Immature natural killer cell (primary cell): ENCODE data around the gene CASK. TPM values are rescaled to one million over a fixed set of nuclear protein-coding genes. Genes with fewer than 3 reads are reported as not detected.
A peak's percentile ranks its signal among the peaks of the same experiment; 100 is the strongest.

Experiments
- DNase-seq, 3 donors: peaks; one replicate each; pipeline ENCODE4 v3.0.0; 2022; ENCODE audit warnings: mixed read lengths in 1 of 3
- H3K27ac Mint-ChIP-seq, 6 donors: one replicate each; pipeline ENCODE4 v1.8.0; 2020; ENCODE audit warnings: mixed read lengths in 6 of 6, mild to moderate bottlenecking in 5 of 6, inconsistent platforms in 4 of 6, moderate library complexity in 3 of 6
- H3K27me3 Mint-ChIP-seq, 3 donors: one replicate each; pipeline ENCODE4 v1.8.0; 2020 to 2021; ENCODE audit warnings: low read depth in 3 of 3, mild to moderate bottlenecking in 3 of 3, mixed read lengths in 3 of 3, moderate library complexity in 3 of 3, inconsistent platforms in 1 of 3
- H3K36me3 Mint-ChIP-seq, 3 donors: one replicate each; pipeline ENCODE4 v1.8.0; 2020; ENCODE audit warnings: mixed read lengths in 3 of 3, inconsistent platforms in 2 of 3, mild to moderate bottlenecking in 2 of 3
- H3K4me1 Mint-ChIP-seq, 2 donors: one replicate each; pipeline ENCODE4 v1.8.0; 2020; ENCODE audit warnings: inconsistent platforms in 2 of 2, mild to moderate bottlenecking in 2 of 2, mixed read lengths in 2 of 2, moderate library complexity in 1 of 2
- H3K4me3 Mint-ChIP-seq, 5 donors: one replicate each; pipeline ENCODE4 v1.8.0; 2020; ENCODE audit warnings: mild to moderate bottlenecking in 5 of 5, mixed read lengths in 5 of 5, inconsistent platforms in 3 of 5, moderate library complexity in 3 of 5
- H3K9me3 Mint-ChIP-seq, 6 donors: one replicate each; pipeline ENCODE4 v1.8.0; 2020; ENCODE audit warnings: mild to moderate bottlenecking in 6 of 6, mixed read lengths in 6 of 6, inconsistent platforms in 4 of 6, moderate library complexity in 3 of 6
- polyA plus RNA-seq, 3 donors: library from polyadenylated mRNA; unstranded; fragments of 300-500 nt; fragmentation: Illumina TruSeq; gene quantifications; one replicate each; pipeline ENCODE4 v1.2.3, GENCODE V29; 2021

The CASK gene
- polyA plus RNA-seq, 3 donors from 2014 or later, result 3.0 to 7.0 (median 3.2) TPM

DNA sequence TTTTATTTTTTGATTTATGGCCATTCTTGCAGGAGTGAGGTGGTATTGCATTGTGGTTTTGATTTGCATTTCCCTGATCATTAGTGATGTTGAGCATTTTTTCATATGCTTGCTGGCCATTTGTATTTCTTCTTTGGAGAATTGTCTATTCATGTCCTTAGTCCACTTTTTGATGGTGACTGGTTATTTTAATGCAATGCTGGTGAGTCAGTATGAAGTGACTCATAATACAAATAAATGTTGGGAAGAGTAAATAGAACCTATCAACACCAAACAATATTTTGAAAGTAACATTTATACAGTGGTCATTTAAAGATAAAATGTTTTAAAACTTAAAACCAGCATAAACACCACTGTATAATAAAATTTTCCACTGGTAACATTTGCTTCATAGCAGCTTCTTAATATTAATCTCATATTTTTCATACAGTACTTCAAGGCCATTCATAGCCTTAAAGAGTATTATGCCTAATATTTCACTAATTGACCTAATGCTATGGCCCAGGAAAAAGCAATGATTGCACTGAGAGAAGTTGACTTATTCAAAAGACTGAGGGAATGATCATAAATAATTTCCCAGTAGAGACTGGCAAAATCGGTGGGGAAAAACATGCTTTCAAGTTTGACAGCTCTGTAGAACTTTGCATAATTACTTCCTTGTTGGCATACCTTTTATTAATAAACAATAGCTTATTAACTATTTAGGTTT, 33.9 kb downstream of the CASK start:
- no peak for DNase-seq
- Mint-ChIP-seq H3K4me3 (no peak overlapping the region), H3K27me3 (peaks cover 0 to 5% (median 2%) of the 10 kb centered on the region in 3 donors), H3K27ac (no peak overlapping the region), H3K36me3 (peaks cover 0 to 5% (median 0%) of the 10 kb centered on the region in 3 donors), H3K4me1 (peaks cover 0 to 7% of the 10 kb centered on the region in 2 donors), H3K9me3 (peaks cover 0 to 9% (median 0%) of the 10 kb centered on the region in 6 donors)

DNA sequence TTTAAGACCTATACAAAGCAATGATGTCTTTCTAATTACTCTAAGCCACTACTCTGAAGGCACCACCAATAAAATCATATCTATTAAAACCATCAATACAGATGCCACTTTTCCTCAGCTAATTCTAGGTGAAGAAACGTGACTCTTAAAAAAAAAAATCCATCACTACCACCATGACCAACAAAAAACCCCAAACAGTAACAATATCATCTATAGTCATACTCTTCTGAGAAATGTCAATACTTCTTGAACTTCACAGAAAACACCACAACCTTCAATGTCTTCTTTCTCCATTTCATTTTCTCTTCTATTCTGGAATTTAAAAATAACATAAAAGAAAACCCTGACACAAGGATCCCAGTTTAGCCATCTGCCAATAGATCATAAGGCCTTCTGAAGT, 35.7 kb downstream of the CASK start:
- DNase-seq, result no peak
- peaks cover 0 to 5% (median 2%) of the 10 kb centered on the region in 3 donors for H3K27me3 Mint-ChIP-seq
- peaks cover 6 to 17% of the 10 kb centered on the region in 2 donors for H3K4me1 Mint-ChIP-seq
- no peak overlapping the region for H3K4me3 Mint-ChIP-seq
- no peak overlapping the region for H3K27ac Mint-ChIP-seq
- H3K36me3 Mint-ChIP-seq, result no peaks in the 10 kb centered on the region
- no peaks in the 10 kb centered on the region for H3K9me3 Mint-ChIP-seq

DNA sequence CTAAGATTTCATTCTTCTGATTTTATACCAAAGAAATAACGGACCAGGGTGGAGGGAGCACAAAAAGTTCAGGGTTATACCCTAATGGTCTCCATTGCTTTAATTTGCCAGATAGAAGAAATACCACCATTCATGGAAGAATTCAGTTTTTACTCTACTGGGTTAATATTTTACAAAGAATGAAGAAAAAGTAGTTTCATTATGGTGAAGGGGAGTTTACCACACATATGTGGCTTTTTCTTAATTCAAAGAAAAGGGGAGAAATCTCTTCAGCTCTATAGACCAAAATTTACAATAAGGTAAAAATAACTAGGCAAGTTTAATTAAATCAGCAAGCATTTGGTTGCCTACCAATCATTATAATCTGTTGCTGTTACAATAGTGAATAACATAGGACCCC, 37.6 kb downstream of the CASK start:
- Mint-ChIP-seq H3K27me3 (peaks cover 0 to 5% (median 2%) of the 10 kb centered on the region in 3 donors), H3K27ac (no peak overlapping the region), H3K4me1 (peaks cover 6 to 17% of the 10 kb centered on the region in 2 donors), H3K36me3 (no peaks in the 10 kb centered on the region), H3K9me3 (no peaks in the 10 kb centered on the region), H3K4me3 (no peak overlapping the region)
- no peak for DNase-seq

DNA sequence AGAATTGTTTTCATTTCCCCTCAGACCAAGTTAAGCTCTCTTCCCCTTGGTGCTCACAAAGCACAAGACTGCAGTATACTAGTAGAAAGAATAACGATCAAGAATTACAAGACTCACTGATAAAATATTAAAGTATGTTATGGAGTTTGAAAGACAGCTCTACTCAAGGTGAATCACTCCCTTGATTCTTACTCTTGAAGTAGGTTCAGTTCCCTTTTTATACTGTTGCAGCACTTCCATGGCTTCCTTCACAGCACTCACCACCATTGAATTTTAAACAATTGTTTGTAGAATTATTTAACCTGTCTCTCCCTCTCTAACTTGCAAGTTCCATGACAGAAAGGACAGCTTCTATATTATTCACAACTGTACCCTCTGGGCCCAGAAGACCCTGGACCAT, 42.2 kb downstream of the CASK start:
- no peak for DNase-seq
- peaks cover 8 to 25% of the 10 kb centered on the region in 2 donors for H3K4me1 Mint-ChIP-seq
- no peak overlapping the region for H3K27ac Mint-ChIP-seq
- H3K4me3 Mint-ChIP-seq, result no peak overlapping the region
- H3K27me3 Mint-ChIP-seq, result peaks cover 0 to 2% (median 0%) of the 10 kb centered on the region in 3 donors
- H3K36me3 Mint-ChIP-seq, result no peaks in the 10 kb centered on the region
- no peaks in the 10 kb centered on the region for H3K9me3 Mint-ChIP-seq

DNA sequence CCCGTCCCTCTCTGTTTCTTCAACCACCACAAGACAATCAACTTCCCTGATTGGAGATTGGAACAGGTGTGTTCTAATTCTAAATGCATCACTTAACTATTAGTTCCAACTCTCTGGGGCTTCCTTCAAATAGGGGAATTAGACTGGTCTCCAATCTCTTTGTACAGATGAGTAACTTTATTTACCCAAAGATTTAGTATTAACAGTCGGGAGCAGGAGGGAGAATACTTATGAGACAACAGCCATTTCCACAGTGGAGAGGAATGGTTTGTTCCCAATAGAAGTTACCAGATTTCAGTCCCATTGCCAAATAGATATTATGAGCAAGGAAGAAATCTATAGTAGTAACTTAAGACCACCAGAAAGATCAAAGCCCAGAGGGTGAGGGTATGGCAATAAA, 46.2 kb downstream of the CASK start:
- H3K27me3 Mint-ChIP-seq, result peaks cover 0 to 2% (median 0%) of the 10 kb centered on the region in 3 donors
- no peaks in the 10 kb centered on the region for H3K36me3 Mint-ChIP-seq
- H3K27ac Mint-ChIP-seq, result no peak overlapping the region
- H3K4me3 Mint-ChIP-seq, result no peak overlapping the region
- no peaks in the 10 kb centered on the region for H3K9me3 Mint-ChIP-seq
- DNase-seq, result no peak
- peaks cover 5 to 8% of the 10 kb centered on the region in 2 donors for H3K4me1 Mint-ChIP-seq

DNA sequence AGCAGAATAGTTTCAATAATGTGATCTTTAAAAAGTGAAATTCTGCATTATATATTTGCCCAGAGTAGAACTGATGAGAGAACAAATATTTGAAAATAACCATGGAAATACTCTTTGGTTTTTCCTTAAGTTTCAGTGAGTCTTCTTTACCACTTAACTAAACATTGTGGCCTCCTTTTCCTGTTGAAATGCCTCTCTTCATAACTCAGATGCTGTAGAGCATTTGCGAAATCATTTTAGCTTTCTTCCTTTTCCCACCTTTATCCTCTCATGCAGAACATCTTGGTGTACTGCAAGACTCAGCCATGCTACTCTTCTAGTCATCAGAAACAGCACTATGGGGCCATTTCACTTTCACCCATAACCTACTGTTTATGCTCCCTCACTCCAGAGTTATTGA, 48.2 kb downstream of the CASK start:
- DNase-seq, result no peak
- Mint-ChIP-seq H3K27ac (peak overlapping the region in 1 of 6 donors; percentile 23), H3K9me3 (no peaks in the 10 kb centered on the region), H3K36me3 (no peaks in the 10 kb centered on the region), H3K4me3 (no peak overlapping the region), H3K27me3 (peaks cover 0 to 2% (median 0%) of the 10 kb centered on the region in 3 donors), H3K4me1 (peaks cover 14 to 20% of the 10 kb centered on the region in 2 donors)

DNA sequence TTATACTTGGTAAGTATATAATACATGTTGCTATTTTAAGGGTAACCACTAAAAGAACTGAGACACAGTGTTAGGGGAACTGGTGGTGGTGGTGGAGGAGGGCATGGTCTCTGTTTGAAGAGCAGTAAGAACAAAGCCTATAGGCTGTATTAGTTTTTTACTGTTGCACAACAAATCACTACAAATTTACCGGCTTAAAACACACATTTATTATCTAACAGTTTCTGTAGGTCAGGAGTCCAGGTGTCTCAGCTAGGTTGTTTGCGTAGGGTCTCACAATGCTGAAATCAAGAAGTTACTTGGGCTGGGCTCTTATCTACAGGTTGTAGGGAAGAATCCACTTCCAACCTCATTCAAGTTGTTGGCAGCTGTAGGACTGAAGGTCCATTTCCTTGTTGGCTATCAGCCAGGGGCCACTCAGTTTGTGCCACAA, 52.6 kb downstream of the CASK start:
- H3K4me1 Mint-ChIP-seq, result peaks cover 17 to 29% of the 10 kb centered on the region in 2 donors
- DNase-seq, result no peak
- peaks cover 0 to 4% (median 0%) of the 10 kb centered on the region in 3 donors for H3K36me3 Mint-ChIP-seq
- no peak overlapping the region for H3K27ac Mint-ChIP-seq
- H3K4me3 Mint-ChIP-seq, result no peak overlapping the region
- H3K9me3 Mint-ChIP-seq, result no peaks in the 10 kb centered on the region
- peaks cover 0 to 2% (median 0%) of the 10 kb centered on the region in 3 donors for H3K27me3 Mint-ChIP-seq

DNA sequence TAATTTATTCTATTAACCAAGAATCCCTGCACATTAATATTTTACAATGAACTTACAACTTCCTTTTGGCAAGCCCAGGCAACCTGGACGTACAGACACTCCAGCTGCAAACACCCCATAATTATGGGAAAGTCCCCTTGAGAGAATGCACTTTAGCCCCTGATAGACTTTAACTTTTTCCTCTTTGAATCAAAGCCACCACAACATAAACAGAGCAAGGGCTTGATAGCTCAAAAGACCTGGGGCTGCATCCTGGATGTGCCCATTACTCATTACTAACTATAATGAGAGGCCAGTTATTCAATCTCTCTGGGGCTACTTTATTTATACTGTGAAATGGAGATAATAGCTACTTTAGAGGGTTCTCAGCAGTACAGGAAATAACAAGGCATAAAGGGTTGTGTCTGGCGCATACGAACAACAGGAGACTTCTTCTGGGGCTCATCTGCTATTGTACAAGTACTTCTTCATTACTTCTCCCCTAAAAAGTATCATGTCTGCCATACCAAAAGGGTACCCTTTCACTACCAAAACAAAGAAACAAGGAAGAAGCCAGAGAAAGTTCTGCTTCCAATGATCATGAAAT, 54.9 kb downstream of the CASK start:
- no peak overlapping the region for H3K4me3 Mint-ChIP-seq
- no peak for DNase-seq
- peaks cover 0 to 2% (median 0%) of the 10 kb centered on the region in 3 donors for H3K27me3 Mint-ChIP-seq
- no peaks in the 10 kb centered on the region for H3K9me3 Mint-ChIP-seq
- H3K36me3 Mint-ChIP-seq, result peaks cover 0 to 4% (median 0%) of the 10 kb centered on the region in 3 donors
- peak overlapping the region in 1 of 6 donors; percentile 47 for H3K27ac Mint-ChIP-seq
- H3K4me1 Mint-ChIP-seq, result peaks cover 16 to 38% of the 10 kb centered on the region in 2 donors

DNA sequence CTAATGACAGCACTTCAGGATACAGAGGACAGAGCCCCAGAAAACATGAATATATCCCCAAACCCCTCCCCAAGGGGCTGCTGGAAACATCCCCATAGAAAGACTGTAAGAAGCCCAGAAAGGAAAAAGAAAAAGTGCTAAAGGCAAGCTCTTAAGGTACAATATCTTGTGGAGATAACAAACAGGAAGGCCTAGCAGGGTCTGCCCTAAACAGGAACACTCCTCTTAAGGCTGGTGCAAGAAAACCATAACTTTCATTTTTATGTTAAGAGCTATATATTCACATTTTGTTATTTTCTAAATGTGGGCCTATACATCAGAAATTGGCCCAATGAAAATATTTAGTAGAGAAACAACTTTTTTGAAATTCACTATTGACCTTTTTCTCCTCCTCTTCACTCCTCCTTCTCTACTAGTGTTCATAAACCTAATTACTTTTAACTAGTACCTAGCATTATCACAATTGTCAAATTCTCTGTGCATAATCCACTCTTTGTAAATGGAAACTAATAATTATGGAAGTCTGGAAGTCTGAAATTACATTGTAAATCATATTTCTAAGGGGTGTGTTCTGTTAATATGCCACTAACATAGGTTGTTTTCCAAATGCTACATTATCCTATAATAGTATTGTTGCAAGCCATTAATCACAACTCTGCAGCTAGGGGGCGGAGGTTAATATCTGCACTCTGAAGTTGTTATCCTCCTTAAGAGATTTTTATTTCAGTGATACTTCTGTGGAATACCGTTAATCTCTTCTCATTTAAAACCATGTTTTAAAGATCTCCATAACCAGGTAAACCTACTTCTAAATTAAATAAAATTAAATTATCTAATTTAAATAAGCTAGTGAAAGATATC, 59.8 kb downstream of the CASK start:
- H3K27me3 Mint-ChIP-seq, result peaks cover 0 to 2% (median 0%) of the 10 kb centered on the region in 3 donors
- H3K4me1 Mint-ChIP-seq, result peaks cover 17 to 35% of the 10 kb centered on the region in 2 donors
- no peak for DNase-seq
- H3K4me3 Mint-ChIP-seq, result peak overlapping the region in 3 of 5 donors; percentile 2 to 44 (median 6)
- H3K9me3 Mint-ChIP-seq, result no peaks in the 10 kb centered on the region
- H3K27ac Mint-ChIP-seq, result peak overlapping the region in 3 of 6 donors; percentile 39 to 62 (median 41)
- H3K36me3 Mint-ChIP-seq, result peaks cover 0 to 4% (median 0%) of the 10 kb centered on the region in 3 donors

DNA sequence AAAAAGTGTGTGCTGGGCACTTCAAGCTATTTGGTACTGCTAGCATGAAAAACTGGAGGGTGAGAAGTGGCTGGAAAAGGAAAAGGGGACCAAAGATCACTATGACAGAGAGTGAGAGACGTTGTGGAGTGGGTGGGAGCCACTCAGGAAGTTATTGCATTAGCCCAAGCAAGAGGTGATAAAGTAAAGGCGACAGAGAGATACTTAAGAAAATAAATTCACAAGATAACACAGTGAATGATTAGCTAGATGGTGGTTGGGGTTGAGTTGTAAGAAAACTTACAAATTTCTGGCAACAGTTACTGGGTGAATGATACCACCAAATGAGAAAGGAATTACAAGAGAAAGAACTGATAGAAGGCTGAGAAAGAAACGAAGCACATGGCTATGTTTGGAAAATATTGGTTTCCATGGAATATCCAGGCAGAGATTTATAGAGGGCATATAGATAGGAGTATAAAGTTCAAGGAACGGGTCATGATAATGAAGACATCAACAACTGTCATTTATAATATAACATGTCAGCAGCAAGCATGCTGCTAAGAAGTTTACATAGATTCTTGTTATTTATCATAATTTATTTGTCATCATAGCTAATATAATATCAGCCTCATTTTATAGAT, 60.7 kb downstream of the CASK start:
- Mint-ChIP-seq H3K27me3 (no peaks in the 10 kb centered on the region), H3K9me3 (no peaks in the 10 kb centered on the region), H3K36me3 (peaks cover 0 to 4% (median 0%) of the 10 kb centered on the region in 3 donors), H3K27ac (peak overlapping the region in 5 of 6 donors; percentile 32 to 80 (median 54)), H3K4me1 (peaks cover 17 to 26% of the 10 kb centered on the region in 2 donors), H3K4me3 (peak overlapping the region; percentile 1 to 41 (median 14))
- DNase-seq, result peak; percentile 2 to 5 (median 3)

DNA sequence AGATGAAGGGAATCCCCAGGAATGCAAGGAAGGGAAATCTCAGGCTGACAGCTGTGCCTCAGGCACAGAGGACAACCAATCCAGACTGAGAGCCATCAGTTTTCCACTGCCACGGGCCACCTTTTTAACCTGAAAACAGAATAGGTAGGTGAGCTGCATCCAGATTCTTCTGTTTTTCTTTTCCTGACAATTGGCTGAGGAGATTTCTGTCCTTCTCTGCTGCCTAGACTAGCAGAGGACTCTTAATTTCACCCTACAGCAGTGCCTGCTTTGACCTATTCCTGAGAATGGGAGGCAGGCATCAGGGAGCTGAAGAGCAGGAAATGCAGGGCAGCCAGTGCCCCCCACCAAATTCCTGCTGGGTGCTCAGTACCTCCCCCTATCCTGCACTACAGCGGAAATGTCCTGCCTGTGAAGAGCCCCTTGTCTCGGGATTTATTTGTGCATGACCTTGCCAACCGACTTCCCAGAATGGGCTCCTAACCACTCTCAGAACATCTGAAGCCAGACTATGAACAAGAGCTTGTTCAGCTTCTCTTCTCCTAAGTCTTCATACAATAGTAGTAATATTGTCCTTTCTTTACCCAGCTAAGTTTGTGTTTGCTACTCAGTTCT, 65.1 kb downstream of the CASK start:
- H3K9me3 Mint-ChIP-seq, result no peaks in the 10 kb centered on the region
- H3K4me1 Mint-ChIP-seq, result peaks cover 12 to 15% of the 10 kb centered on the region in 2 donors
- H3K27me3 Mint-ChIP-seq, result peaks cover 0 to 3% (median 0%) of the 10 kb centered on the region in 3 donors

DNA sequence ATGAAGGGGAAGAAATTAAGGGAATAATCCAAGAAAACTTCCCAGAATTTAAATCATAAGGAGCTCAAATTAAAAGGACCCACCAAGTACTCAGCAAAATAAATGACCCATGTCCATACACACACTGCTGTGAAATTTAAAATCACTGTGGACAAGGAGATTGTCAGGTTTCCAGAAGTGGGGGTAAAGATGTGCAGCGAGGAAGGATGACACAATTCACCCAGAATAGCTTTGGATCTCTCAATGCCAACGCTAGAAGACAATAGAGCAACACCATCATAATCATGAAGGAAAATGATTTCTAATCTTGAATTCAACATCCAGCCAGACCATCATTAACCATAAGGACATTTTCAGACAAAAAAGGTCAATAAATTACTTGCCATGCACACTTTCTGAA, 65.7 kb downstream of the CASK start:
- Mint-ChIP-seq H3K27me3 (peaks cover 0 to 3% (median 0%) of the 10 kb centered on the region in 3 donors), H3K27ac (peak overlapping the region in 1 of 6 donors; percentile 2), H3K9me3 (no peaks in the 10 kb centered on the region), H3K4me1 (peaks cover 7 to 9% of the 10 kb centered on the region in 2 donors), H3K4me3 (no peak overlapping the region), H3K36me3 (no peaks in the 10 kb centered on the region)
- no peak for DNase-seq

More for the DNA sequence above, 65.1 kb downstream of the CASK start:
- H3K27ac Mint-ChIP-seq, result peak overlapping the region in 1 of 6 donors; percentile 2
- no peaks in the 10 kb centered on the region for H3K36me3 Mint-ChIP-seq
- H3K4me3 Mint-ChIP-seq, result no peak overlapping the region
- no peak for DNase-seq

DNA sequence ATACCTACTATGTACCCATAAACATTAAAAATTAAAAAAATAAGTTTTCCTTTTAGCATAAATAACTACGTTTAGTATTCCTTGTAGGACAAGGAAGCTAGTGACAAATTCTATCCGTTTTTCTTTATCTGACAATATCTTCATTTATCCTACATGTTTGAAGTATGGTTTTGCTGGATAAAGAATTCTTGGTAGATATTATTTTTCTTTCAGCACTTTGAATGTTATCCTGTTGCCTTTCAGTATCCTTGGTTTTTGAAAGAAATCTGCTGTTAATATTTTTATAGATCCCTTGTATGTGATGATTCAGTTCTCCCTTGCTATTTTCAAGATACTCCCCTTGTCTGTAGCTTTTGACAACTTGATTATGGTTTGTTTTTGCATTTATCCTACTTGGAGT, 76.6 kb downstream of the CASK start:
- H3K27me3 Mint-ChIP-seq, result peaks cover 0 to 2% (median 0%) of the 10 kb centered on the region in 3 donors
- DNase-seq, result no peak
- H3K4me3 Mint-ChIP-seq, result no peak overlapping the region
- peaks cover 20 to 45% (median 29%) of the 10 kb centered on the region in 6 donors for H3K9me3 Mint-ChIP-seq
- no peaks in the 10 kb centered on the region for H3K4me1 Mint-ChIP-seq
- H3K36me3 Mint-ChIP-seq, result peaks cover 20 to 37% (median 36%) of the 10 kb centered on the region in 3 donors
- no peak overlapping the region for H3K27ac Mint-ChIP-seq
